ENCODE measurements around the gene TNFRSF8. TPM values are rescaled to one million over a fixed set of nuclear protein-coding genes. Genes with fewer than 3 reads are reported as not detected.

The TNFRSF8 gene
- total and polyA plus RNA-seq, 7 experiments from 2014 or later = 0.56 to 29.3 (median 4.0) TPM; not detected in 4

DNA sequence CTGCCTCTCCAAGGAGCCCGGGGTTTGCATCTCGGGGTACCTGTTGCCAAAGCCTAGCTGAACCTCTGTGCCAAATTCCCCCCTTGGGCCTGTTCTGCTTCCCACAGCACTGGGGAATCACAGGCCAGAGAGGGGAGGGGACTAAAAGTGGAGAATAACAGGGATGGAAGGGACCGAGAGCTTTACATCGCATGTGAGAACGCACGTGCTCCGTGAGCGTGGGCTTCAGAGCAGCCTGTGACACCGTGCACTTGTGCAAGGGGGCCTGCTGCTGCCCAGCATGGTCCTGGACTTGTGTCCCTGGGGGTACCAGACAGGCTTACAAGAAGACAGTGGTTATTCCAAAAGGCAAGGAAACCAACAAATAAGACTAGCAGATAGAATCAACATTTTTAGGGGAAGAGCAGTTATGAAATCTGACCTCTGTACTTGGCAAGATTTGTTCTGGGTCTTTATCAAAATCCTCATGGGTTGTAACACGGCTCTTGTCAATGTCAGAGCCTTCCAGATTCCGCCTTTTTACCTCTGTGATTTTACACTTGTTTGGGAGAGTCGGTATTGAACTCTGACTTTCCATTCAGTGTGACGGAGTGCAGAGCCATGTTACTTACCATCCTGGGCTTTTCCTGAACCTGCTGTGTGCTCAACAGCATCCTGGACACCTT, 67.5 kb downstream of the TNFRSF8 start:
- ChIA-PET POLR2A (interaction anchor here (0.5 to 1.3 kb wide), 4 partner anchors 38 to 382 kb away, joined by 3 to 7 read pairs (median 4); no protein-coding TSS in a partner anchor), CTCF (interaction anchor here (0.5 to 2.2 kb wide), 2 partner anchors 18 to 78 kb away, joined by 3 to 10 read pairs; no protein-coding TSS in a partner anchor)
- H3K9me3 ChIP-seq (ENCODE audit: control insufficient read depth in 2 of 3, low read length in 3 of 3) = no peaks in the 10 kb centered on the region
- H3K27me3 Mint-ChIP-seq = no peaks in the 10 kb centered on the region
- H3K4me3 ChIP-seq (ENCODE audit: low read length) = no peak overlapping the region
- H3K4me1 ChIP-seq (ENCODE audit: control insufficient read depth in 2 of 2, insufficient read depth in 2 of 2, low read length in 2 of 2) = peaks cover 20 to 35% of the 10 kb centered on the region in 2 donors
- ATAC-seq (no peak), DNase-seq (no peak)
- H3K4me3 Mint-ChIP-seq = peak overlapping the region in 2 of 10 donors; percentile 36 to 47
- intact Hi-C loops (cut with micrococcal nuclease) = no loop called here
- H3K9me3 Mint-ChIP-seq = no peaks in the 10 kb centered on the region
- H3K27ac Mint-ChIP-seq = peak overlapping the region in 3 of 9 donors; percentile 5 to 57 (median 38)
- no peak overlapping the region for H3K27ac ChIP-seq (ENCODE audit: low read depth, low read length)
- H3K36me3 Mint-ChIP-seq = peaks cover 0 to 6% (median 0%) of the 10 kb centered on the region in 5 donors
- no peaks in the 10 kb centered on the region for H3K27me3 ChIP-seq (ENCODE audit: control insufficient read depth in 2 of 2, insufficient read depth in 2 of 2, low read length in 2 of 2)
- no peaks in the 10 kb centered on the region for H3K36me3 ChIP-seq (ENCODE audit: control insufficient read depth in 2 of 3, insufficient read depth in 3 of 3, low read length in 3 of 3)
- H3K4me1 Mint-ChIP-seq = peaks cover 27 to 53% (median 46%) of the 10 kb centered on the region in 7 donors

DNA sequence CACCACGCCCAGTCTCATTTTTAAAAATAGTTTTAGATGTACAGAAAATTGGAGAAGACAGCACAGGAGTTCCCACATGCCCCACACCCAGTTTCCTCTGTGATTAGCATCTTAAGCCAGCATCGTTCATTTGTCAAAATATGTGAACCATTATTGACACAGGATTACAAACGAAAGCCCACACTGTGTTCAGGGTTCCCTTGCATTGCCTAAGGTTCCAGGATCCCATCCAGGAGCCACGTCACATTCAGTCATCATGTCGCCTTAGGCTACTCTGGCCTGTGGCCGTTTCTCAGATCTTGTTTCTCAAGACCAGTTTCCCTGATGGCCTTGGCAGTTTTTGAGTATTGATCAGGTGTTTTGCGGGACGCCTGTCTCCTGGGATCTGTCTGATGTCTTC, 69.0 kb downstream of the TNFRSF8 start:
- CTCF ChIA-PET = interaction anchor here (0.7 to 2.6 kb wide), 3 partner anchors 18 to 77 kb away, joined by 4 to 10 read pairs (median 6); no protein-coding TSS in a partner anchor
- ATAC-seq = no peak
- H3K36me3 ChIP-seq (ENCODE audit: control insufficient read depth in 2 of 3, insufficient read depth in 3 of 3, low read length in 3 of 3) = no peaks in the 10 kb centered on the region
- Mint-ChIP-seq H3K9me3 (no peaks in the 10 kb centered on the region), H3K36me3 (peaks cover 0 to 6% (median 0%) of the 10 kb centered on the region in 5 donors), H3K4me1 (peaks cover 16 to 42% (median 36%) of the 10 kb centered on the region in 7 donors), H3K4me3 (peak overlapping the region in 8 of 10 donors; percentile 17 to 88 (median 41)), H3K27me3 (no peaks in the 10 kb centered on the region), H3K27ac (peak overlapping the region; percentile 91 to 97 (median 94))
- no peaks in the 10 kb centered on the region for H3K27me3 ChIP-seq (ENCODE audit: control insufficient read depth in 2 of 2, insufficient read depth in 2 of 2, low read length in 2 of 2)
- no peak for DNase-seq
- H3K4me3 ChIP-seq (ENCODE audit: low read length) = no peak overlapping the region
- peaks cover 20 to 33% of the 10 kb centered on the region in 2 donors for H3K4me1 ChIP-seq (ENCODE audit: control insufficient read depth in 2 of 2, insufficient read depth in 2 of 2, low read length in 2 of 2)
- POLR2A ChIA-PET = interaction anchor here (0.8 to 4.1 kb wide), 7 partner anchors 11 to 68 kb away, joined by 3 to 30 read pairs (median 4); no protein-coding TSS in a partner anchor
- peak overlapping the region; percentile 61 for H3K27ac ChIP-seq (ENCODE audit: low read depth, low read length)
- intact Hi-C loops (cut with micrococcal nuclease) = loop anchor here in 1 of 2 donors (2.0 kb wide), 2 partner anchors 19 to 47 kb away; no protein-coding TSS in a partner anchor
- no peaks in the 10 kb centered on the region for H3K9me3 ChIP-seq (ENCODE audit: control insufficient read depth in 2 of 3, low read length in 3 of 3)

DNA sequence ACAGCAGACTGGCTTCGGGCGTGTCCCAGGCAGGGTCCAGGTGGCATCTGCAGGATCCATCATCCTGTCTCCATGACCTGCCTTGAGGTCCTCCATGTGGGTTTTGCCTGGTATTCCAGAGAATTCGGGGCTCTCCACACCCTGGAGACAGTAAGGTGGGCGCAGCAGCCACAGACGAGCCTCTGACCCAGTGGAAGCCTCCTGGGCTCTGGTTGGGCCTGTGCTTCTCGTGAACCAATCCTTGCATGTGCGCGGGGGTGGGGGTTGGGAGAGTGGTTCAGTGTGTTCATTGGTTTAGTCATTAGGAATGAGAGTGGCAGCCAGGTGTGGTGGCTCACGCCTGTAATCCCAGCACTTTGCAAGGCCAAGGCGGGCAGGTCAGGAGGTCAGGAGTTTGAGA, 71.6 kb downstream of the TNFRSF8 start:
- intact Hi-C loops (cut with micrococcal nuclease) = no loop called here
- H3K4me3 Mint-ChIP-seq = no peak overlapping the region
- Histone ChIP-seq H3K36me3 (ENCODE audit: control insufficient read depth in 2 of 3, insufficient read depth in 3 of 3, low read length in 3 of 3) (no peaks in the 10 kb centered on the region), H3K27ac (ENCODE audit: low read depth, low read length) (no peak overlapping the region), H3K27me3 (ENCODE audit: control insufficient read depth in 2 of 2, insufficient read depth in 2 of 2, low read length in 2 of 2) (no peaks in the 10 kb centered on the region), H3K4me3 (ENCODE audit: low read length) (no peak overlapping the region), H3K4me1 (ENCODE audit: control insufficient read depth in 2 of 2, insufficient read depth in 2 of 2, low read length in 2 of 2) (peaks cover 20 to 33% of the 10 kb centered on the region in 2 donors), H3K9me3 (ENCODE audit: control insufficient read depth in 2 of 3, low read length in 3 of 3) (no peaks in the 10 kb centered on the region)
- POLR2A ChIA-PET = interaction anchor here (1.0 to 4.1 kb wide), 5 partner anchors 15 to 44 kb away, joined by 3 to 30 read pairs (median 6); no protein-coding TSS in a partner anchor
- H3K4me1 Mint-ChIP-seq = peaks cover 10 to 36% (median 30%) of the 10 kb centered on the region in 7 donors
- no peaks in the 10 kb centered on the region for H3K27me3 Mint-ChIP-seq
- H3K27ac Mint-ChIP-seq = peak overlapping the region in 4 of 9 donors; percentile 4 to 75 (median 57)
- no peaks in the 10 kb centered on the region for H3K9me3 Mint-ChIP-seq
- CTCF ChIA-PET = interaction anchor here (0.7 to 1.1 kb wide), 2 partner anchors 17 to 44 kb away, joined by 3 read pairs; no protein-coding TSS in a partner anchor
- DNase-seq = no peak
- peaks cover 0 to 4% (median 0%) of the 10 kb centered on the region in 5 donors for H3K36me3 Mint-ChIP-seq
- no peak for ATAC-seq

DNA sequence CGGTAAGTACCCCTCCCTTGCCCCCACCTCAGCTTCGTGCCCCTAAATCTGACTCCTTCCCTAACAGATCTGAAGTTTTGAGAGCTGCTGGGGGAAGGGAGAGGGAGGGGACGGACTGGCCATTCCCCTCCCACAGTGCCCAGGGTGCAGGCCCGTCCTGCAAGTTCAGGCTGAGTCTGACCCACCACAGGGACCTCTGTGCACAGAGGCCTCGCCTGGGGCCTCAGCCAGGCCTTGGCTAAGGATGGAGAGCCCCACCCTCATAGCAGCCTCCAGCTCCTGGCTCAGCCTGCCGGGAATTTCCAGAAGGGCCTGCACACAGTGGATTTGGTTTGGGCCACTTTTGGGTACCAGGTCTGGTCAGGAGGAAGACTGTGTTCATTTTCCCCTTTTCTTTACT, 72.5 kb downstream of the TNFRSF8 start:
- ATAC-seq (no peak), DNase-seq (no peak)
- H3K36me3 ChIP-seq (ENCODE audit: control insufficient read depth in 2 of 3, insufficient read depth in 3 of 3, low read length in 3 of 3) = no peaks in the 10 kb centered on the region
- ChIA-PET POLR2A (interaction anchor here (0.7 to 1.3 kb wide), 5 partner anchors 20 to 140 kb away, joined by 3 to 6 read pairs (median 3); no protein-coding TSS in a partner anchor), CTCF (no interaction called here)
- peaks cover 20 to 33% of the 10 kb centered on the region in 2 donors for H3K4me1 ChIP-seq (ENCODE audit: control insufficient read depth in 2 of 2, insufficient read depth in 2 of 2, low read length in 2 of 2)
- H3K36me3 Mint-ChIP-seq = peaks cover 0 to 4% (median 0%) of the 10 kb centered on the region in 5 donors
- H3K9me3 ChIP-seq (ENCODE audit: control insufficient read depth in 2 of 3, low read length in 3 of 3) = no peaks in the 10 kb centered on the region
- no peak overlapping the region for H3K27ac ChIP-seq (ENCODE audit: low read depth, low read length)
- H3K4me1 Mint-ChIP-seq = peaks cover 10 to 33% (median 28%) of the 10 kb centered on the region in 7 donors
- no peaks in the 10 kb centered on the region for H3K27me3 Mint-ChIP-seq
- peak overlapping the region in 6 of 9 donors; percentile 12 to 81 (median 42) for H3K27ac Mint-ChIP-seq
- no peak overlapping the region for H3K4me3 Mint-ChIP-seq
- no peak overlapping the region for H3K4me3 ChIP-seq (ENCODE audit: low read length)
- no peaks in the 10 kb centered on the region for H3K9me3 Mint-ChIP-seq
- intact Hi-C loops (cut with micrococcal nuclease) = no loop called here
- no peaks in the 10 kb centered on the region for H3K27me3 ChIP-seq (ENCODE audit: control insufficient read depth in 2 of 2, insufficient read depth in 2 of 2, low read length in 2 of 2)

DNA sequence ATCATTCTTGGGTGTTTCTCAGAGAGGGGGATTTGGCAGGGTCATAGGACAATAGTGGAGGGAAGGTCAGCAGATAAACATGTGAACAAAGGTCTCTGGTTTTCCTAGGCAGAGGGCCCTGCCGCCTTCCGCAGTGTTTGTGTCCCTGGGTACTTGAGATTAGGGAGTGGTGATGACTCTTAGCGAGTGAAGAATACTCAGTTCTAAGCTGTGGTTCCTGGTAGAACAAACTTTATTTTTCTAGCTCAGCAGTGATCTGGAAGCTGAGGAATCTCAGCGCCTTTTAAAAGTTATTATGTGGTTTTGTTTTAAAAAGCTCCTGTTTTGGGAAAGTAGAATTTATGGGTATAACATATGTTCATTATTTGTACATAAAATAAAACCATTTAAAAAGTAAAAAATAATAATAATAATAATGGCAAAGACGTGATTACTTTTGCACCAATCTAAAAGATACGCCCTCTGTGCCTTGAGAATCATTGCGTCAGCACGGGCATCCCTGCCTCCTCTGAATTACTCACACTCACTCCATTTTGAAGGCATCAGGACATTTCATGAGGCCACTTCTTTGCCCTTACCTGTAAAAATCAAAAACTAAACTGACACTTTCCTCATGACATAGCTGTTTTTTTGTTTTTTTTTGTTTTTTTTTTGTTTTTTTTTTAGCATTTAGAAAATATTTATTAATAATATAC, 74.0 kb downstream of the TNFRSF8 start:
- Mint-ChIP-seq H3K27me3 (no peaks in the 10 kb centered on the region), H3K4me3 (no peak overlapping the region), H3K4me1 (peaks cover 10 to 31% (median 25%) of the 10 kb centered on the region in 7 donors), H3K27ac (peak overlapping the region in 3 of 9 donors; percentile 48 to 52 (median 51)), H3K9me3 (no peaks in the 10 kb centered on the region), H3K36me3 (peaks cover 0 to 6% (median 0%) of the 10 kb centered on the region in 5 donors)
- Histone ChIP-seq H3K4me1 (ENCODE audit: control insufficient read depth in 2 of 2, insufficient read depth in 2 of 2, low read length in 2 of 2) (peaks cover 14 to 23% of the 10 kb centered on the region in 2 donors), H3K36me3 (ENCODE audit: control insufficient read depth in 2 of 3, insufficient read depth in 3 of 3, low read length in 3 of 3) (no peaks in the 10 kb centered on the region), H3K9me3 (ENCODE audit: control insufficient read depth in 2 of 3, low read length in 3 of 3) (no peaks in the 10 kb centered on the region), H3K4me3 (ENCODE audit: low read length) (no peak overlapping the region), H3K27me3 (ENCODE audit: control insufficient read depth in 2 of 2, insufficient read depth in 2 of 2, low read length in 2 of 2) (no peaks in the 10 kb centered on the region), H3K27ac (ENCODE audit: low read depth, low read length) (no peak overlapping the region)
- intact Hi-C loops (cut with micrococcal nuclease) = no loop called here
- DNase-seq (no peak), ATAC-seq (no peak)
- CTCF ChIA-PET = interaction anchor here (0.6 to 1.6 kb wide), 4 partner anchors 12 to 24 kb away, joined by 3 to 12 read pairs (median 4); no protein-coding TSS in a partner anchor
- POLR2A ChIA-PET = interaction anchor here (0.6 to 6.7 kb wide), 8 partner anchors 10 to 699 kb away, joined by 3 to 57 read pairs (median 4); no protein-coding TSS in a partner anchor

All from naive thymus-derived CD4-positive, alpha-beta T cell (primary cell).